ENCODE measurements around the gene IRF5.
"Not testable (repeated sequence)": the region's sequence is repeated elsewhere in the genome, so short reads cannot be mapped to it uniquely, and the experiment has no call there.

The IRF5 gene

DNA sequence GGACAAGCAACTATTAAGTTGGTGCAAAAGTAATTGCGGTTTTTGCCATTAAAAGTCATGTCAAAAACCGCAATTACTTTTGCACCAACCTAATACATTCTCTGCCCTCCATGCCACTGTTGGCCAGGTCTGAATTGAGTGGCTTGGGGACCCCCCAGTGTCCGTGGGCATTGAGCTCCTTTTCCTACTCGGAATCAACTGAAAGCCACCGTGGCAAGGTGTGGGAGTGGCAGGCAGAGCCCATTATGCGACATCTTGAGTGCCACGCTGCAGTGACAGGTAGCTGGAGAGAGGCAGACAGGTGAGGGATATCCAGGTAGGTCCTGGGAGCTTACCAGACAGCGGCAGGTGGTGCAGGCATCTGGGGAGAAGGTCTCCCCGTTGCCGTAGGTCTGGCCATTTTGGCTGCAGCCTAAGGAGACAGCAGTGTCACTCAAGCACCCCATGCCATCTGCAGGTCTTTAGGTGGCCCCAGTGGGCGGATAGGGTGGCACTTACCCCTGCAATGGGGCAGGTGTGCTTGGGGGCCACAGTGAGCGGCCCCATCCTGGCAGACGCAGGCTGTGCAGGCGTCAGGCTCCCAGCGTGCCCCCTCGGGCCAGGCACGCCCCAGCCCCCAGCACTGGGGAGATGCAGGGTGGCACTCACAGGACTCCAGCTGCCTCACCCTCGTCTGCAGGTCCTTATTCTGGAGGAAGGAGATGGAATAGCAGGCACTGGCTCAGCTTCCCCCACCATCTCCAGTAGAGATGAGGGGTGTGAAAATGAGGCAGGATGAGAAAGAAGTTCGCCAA, 30.8 kb upstream of the IRF5 start:
- no peak for DNase-seq

DNA sequence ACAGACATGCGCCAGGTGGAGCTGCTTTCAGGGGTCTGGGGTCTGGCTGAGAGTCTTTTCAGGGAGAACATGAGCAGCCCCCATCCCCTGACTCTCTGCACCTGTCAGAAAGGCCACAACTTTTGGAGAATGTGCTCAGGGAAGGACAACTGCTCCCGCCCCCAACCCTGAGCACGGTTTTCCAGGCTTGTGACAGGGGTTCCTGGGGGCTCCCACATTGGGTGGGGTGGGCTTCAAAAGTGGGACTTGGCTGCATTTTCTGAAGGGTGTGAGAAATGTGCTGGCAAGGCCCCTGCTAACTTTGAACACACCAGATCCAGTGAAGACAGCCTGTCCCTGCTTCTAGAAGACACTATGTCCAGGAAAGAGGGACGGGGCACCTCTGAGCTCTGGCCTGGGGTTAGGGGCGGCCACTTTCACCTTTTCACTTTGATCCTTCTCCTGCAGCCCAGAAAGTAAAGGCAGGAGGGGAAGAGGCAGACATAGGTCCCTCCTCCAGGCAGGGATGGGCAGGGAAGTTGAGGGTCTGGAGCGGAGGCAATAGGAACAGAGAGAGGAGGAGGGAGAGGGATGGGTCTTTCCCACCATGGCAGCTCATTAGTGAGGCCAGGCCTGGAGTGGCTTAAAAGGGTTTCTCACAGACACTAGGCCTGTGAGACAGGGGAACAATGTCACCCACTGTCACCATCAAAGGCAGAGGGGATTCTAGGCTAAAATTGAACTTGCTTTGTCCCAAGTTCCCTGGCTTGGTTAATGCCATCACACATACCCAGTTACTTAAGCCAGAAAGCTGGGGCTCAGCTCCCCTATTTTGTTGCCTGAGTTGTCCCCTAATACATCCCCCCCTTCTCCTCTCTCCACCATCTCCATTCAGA, 28.7 kb upstream of the IRF5 start:
- no peak for DNase-seq

DNA sequence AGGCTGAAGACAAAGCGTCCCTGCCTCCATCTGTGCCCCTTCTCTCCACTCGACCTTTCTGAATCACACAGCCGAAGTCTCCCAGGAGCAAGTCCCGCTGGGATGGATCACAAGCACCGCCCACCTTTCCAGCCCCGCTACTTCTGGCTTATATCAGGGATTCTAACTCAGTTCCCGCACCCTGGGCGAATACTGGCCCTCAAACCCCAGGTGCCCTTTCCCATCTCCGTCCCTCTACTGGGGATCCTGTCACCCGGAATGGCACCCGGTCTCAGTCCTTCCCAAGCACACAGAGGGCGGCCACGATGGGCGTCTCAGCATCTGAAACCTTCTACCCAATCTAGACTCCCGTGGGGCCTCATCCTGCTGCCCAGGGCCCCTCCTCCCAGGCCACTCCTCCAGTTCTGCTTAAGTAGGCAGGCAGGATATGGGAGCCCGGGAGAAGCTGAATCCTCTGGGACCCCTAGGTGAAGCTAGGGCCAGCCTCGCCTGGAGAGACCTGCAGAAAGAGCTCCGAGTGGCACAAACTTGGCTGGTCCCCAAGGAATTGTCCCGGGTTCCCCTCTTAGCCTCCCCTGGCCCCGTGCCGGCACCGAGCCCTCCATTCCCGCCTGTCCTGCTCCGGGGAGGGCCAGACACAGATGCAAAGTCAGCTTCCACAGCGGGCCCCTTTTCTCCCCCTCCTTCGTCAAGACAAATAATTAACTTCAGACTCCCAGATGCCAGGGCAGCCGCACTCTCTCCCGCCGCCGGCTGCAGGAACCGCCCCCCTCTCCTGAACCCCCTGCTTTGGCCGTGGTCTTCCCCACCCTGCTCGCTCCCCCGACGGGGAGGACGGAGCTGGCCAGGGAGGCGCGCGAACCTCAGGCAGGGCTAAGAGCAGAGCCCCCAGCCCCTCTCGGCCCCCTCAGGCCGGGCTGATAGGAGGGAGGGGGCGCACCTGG, 27.8 kb upstream of the IRF5 start:
- peak; percentile 78 to 79 for DNase-seq

DNA sequence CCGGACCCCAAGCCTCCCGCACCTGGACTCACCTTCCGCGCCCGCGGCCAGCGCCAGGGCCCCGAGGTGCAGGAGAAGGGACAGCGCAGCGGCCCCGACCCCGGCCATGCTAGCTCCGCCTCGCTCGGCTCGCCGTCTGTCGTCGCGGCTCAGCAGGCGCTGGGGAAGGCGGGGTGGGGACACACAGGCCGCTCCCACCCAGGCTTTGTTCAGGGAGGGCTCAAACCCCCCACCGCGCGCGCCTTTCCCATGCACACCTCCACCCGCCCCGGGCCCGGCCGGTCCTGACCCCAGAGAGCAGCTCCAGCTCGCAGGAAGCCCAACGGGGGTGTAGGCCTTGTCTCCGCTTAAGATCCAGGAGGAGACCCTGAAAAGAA, 27.2 kb upstream of the IRF5 start, which contains the start of gene KCP:
TSS of gene KCP (minus strand) at position 141 of the 377 bp plus-strand sequence. CDS start at position 108, 33 bp downstream.
- peak in 1 of 2 experiments; percentile 15 for DNase-seq

DNA sequence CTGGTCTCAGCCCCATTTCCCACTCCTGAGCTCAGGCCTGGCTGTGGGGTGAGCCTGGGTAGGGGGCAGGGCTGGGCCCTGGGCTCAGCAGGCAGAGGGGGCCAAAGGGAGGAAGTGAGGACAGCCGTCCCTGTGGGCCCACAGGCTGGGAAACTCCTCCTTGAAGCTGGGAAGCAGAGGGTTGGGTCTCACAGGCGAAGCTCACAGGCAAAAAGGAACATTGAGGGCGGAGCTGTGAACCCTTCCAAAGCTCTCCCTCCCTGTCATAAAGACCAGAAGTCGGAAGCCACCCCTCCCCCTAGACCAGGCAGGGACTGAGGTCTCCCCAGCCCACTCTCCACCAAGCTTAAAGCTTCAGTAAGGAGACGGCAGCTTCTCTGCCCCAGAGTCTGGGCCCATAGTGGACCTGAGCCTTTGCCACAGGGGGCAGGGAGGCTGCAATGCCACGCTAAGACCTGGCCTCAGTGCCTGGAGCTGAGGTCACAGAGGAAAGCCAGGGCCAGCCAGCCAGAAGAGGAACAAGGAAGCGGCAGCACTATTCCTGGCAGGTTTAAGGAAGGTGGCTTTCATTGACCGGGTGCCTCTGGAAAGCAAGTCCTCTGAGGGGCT, 26.2 kb upstream of the IRF5 start:
- no peak for DNase-seq

DNA sequence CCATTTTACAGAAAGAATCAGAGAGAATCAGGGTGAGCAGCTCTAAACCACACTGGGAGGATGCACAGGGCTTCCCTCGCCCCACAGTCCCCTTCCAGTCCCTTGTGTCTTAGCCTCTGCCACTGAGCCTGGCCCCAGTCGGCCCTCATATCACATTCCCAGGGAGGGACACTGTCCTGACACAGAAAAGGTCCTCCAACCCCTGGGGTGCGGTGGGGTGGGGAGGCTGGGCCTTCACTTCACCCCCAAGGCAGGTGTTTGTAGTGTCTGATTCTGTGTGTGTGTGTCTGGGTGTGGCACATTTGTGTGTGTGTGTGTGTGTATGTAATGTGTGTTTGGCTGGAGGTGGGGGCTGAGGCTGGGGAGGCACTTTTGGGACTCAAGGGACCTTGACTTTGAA, 25.4 kb upstream of the IRF5 start:
- DNase-seq: no peak

DNA sequence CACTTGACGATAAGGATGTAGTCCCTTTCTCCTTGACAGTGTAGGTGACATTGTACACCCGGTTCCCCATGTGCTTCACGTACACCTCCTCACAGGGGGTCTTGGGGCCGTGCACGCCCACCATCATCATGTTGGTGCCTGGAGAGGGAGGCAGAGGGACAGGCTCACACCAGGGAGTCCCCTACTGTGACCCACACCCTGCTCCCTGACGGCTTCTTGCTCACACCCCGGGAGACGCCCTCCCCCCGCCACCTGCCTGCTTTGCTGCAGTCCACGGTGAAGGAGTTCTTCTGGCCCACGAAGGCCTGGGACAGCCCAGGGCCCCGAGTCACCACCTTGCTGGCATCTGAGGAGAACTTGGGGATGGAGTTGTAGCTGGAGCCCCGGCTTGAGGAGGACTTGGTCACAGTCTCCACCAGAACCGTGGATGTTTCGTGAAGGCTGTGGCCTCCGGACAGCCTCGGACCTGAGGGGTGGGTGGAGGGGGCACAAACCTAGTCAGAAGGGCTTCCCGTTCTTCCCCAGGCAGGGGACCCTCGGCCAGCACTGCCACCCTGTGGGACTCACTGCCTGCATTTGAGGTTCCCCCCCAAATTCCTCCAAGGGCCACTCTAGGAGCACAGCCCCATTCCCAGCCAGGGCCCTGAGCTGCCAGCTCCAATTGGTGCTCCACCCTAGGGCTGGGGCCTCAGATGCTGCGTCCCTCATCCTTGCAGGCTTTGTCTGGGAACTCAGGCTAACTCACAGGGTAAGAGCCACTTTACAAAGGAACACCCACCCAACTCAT, 24.8 kb upstream of the IRF5 start:
- not testable (repeated sequence) for DNase-seq

DNA sequence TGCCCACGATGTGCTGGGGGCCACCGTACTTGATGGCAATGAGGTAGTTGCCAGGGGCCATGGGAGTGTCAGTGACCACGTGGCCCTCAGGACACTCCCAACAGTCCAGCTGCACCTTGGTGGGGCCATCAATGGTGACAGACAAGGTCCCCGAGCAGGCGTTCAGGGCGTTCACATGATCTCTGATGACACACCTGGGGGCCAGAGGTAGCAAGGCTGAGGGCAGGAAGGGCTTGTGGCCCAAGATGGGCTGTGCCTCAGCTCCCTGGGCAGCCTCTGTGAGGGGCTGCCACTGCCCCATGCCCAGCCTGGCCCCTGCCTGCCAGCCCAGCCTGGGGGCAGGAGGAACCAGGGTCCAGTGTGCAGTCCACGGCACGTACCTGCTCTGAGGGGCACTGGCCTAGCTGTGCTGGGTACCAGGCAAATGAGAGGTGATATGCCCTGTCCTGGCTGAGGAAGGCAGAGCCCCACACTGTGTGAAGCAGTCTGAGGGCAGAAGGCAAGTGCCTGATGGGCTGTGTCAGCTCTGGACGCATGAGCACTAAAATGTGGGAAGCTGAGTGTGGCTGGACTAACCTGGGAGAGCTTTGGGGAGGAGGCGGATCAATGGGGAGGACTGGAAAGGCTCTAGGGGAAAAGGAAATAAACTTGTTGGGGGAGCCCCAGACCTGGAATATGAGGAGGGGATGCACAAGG, 23.7 kb upstream of the IRF5 start:
- no peak for DNase-seq

DNA sequence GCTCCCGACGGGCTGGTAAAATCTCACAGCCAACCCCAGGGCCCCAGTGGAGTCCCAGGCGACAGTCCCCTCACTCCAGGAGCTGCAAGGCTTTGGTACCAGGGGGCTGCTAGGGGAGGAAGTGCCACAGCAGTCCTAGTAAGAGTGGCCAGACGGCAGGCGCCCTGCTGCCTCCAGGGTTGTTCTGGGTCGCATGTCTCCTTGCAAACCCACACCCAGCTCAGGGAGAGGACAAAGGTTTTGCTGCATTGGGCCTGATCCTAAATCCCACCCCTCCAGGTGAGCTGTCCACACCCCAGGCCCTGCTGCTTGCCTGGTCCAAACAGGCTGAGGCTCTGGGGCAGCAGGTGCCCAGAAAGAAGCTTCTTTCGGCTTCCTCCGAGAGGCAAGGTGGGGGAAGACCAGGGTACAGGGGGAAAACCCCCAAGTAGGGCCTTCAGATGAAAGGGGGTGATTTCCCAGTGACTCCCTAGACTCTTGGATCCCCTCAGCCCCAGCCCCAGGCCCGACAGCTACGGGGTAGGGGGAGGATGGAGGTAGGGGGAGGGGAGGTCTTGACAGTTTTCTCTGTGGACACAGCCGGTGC, 23.1 kb upstream of the IRF5 start:
- DNase-seq: peak in 1 of 2 experiments; percentile 9

DNA sequence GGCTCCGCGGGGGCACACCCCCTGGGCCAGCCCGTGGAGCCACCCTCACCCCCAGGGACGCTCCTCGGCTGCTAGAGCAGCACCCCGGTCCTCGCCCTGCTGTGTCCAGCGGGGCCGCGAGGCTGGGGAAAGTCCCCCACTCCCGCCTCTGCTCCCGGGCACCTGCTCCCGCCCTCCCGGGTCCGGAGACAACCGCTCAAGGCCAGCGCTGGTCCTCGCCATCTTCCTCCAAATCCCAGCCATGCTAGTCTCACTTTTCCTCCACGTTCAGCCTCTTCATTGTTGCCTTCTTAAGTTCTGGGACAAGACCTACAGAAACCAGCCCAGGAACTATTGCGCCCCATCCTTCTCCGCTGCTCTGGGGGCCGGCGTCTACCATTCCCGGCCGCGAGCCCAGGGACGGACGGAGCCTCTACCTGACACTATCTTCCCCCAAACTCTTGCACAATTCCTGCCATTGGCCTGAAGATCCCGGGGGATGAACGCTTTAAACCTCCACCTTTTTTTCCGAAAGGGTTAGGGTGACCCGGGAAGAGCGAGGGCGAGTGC, 22.4 kb upstream of the IRF5 start:
- no peak for DNase-seq

DNA sequence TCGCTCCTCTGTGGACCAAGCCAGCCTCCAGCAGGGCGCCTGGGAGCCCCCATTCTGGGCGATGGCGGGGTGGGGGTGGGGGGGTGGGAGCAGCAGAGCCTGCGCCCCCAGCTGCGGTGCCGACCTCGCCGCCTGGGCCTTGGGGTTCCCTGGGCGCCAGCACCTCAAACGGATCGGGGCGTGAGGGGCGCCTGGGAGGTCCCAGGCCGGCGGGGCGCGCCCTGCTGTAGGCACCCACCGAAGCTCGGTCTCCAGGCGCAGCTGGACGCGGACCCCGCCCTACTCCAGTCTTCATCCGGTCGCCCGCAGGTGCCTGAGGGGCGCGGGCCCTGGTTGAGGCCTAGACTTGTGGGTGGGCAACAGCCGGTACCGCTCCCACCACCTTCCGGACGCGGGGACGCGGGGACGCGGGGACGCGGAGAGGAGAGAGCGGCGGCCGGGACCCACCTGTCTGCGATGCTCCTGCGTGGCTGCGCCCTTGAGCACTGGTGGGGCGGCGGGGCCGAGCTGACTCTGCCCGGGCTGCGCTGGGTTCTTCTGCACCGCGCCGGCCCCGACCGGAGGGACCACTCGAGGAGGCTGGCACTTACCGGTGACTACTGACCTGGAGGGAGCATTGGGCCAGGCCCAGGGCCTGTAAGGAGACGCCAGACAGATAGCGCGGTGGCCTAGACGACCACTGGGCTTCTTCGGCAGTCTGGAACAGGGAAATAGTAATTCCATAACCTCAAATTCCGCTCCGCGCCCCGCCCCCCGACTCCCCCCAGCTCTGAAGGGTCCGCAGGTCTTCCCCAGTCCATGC, 21.7 kb upstream of the IRF5 start:
- DNase-seq: no peak

DNA sequence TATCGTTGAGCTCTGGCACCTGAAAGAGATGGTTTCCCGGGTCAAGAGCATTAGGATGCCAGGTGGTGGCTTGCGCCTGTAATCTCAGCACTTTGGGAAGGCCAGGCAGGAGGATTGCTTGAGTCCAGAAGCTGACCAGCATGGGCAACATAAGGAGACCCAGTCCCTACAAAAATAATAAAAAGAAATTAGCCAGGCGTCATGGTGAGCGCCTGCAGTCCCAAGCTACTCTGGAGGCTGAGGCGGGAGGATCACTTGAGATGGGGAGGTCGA, 21.1 kb upstream of the IRF5 start:
- DNase-seq: no peak

DNA sequence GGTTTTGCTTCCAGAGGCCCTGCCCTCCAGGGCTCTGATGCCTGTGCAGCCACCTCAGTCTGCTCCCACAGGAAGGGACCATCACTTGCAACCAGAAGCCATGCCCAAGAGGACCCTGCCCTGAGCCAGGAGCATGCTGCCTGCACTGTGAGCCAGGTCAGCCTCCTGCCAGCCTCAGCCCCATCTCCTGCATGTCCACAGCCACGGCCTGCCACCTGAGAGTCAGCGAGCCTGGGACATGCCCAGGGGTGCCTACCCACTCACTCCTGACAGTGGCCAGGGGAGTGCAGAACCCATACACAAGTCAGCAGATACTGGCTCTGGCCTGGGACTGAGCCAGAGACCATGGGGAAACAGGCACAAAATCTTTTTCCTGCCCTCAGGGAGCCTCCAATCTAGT, 20.6 kb upstream of the IRF5 start:
- DNase-seq: no peak

DNA sequence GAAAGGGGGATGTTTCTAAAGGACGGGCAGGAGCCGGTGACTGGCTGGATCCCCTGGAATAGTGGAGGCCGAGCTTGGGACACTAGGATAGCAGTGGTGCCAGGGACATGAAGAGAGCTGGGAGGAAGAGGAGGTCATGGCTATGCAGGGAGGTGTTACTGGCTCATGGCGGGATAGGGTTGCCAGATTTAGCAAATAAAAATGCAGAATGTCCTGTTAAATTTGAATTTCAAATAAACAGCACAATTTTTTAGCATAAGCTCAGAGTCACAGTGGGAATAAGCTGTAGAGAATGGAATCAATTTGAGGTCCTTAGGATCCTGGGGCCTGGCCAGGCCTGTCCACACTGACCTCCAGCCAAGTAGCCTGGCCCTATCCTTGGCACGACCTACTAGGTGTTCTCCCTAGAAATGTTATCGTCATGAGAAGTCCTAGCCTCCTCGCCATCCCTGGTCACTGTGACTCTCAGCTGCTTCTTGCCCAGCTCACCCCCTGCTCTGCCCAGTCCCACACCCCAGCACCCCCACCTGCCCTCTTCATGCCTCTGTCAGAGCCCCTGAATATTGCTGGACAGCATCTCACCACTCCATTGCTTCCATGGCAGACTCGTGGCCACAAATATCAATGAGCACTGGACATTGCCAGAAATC, 19.6 kb upstream of the IRF5 start:
- no peak for DNase-seq

DNA sequence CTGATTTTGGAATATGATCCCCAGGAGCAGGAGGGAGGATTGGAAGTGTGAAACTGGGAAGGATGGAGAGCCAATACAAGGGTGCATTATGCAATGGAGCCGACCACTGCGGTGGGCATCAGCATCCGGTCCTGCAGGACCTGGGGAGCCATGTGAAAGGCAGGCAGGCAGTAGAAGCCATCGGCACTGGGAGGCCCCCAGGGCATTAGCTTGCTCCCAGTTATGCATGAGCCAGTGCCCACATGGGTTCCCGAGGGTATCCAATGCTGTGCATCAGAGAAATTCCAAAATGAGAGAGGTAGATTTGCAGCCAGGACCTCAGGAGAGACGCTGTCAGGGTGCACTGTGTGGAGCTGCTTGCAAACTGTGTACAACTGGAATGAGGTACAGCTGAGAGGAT, 18.5 kb upstream of the IRF5 start:
- DNase-seq: peak in 1 of 2 experiments; percentile 25

DNA sequence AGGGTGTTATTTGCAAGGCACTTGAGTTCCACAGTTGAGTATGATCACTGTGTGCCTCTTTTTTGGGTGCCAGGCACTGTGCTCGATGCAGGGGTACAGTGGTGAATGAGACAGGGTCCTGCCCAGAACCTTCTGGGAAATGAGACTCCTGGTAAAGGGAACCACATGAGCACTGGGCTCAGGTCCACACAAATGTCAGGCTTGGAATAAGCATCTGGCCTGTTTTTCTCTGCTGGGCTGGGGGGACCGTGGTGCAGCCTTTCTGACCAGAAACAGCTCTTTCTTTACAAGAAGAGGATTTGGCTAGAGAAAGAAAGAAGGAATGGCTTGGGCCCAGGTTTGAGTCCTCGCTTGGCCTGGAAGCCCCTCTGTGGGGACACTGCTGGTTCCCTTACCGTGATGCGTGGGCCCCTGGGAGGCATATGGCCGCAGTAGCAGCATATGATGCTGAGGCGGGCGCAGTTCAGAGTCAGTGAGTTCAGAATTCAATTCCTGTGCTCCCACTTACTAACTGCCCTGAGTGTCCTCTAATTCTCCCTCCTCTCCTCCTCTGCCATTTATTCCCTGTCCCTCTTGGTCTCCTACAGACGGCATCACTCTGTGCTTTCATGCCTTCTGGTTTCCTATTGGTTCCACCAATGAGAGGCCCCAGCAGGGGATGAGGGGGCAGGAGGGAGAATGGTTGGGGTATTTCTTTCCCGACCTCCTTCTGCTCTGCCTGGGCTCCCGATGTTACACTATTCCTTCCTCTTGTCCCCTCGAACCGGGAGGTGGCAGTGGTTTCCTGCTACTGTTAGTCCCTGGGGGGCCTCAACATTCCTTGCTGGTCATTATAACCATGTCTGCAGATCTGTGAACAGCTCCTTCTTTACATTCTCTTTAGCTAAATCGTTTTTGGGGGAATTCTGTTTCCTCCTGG, 17.6 kb upstream of the IRF5 start:
- DNase-seq: peak; percentile 16 to 48

DNA sequence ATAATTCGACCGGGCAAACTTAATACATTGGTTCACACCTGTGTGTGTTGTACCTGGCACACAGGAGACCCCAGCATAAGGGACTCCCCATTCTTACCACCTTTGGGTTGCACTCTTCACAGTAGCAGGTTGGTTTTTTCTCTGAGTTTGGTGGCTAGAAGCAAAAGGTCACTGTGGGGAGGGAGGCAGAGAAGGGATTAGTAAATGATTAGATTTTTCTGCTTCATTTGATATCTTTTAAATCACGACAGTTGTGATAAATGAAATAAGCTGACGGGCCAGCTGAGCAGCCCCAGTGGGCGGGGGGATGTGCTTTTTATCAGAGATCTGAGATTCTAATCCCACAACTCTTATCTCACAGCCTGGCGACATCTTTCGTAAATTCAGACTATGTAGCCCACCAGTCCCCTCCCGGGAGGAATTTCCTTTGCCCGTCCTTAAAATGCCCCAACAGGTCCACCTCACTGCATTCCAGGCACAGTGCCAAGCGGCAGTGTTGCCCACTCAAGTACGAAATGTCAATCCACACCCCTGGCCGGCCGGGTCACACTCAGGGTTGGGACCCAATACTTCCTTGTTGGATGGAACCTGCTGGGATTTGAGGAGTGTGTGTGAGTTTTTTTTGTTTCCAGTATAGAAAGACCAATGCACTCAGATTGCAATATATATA, 16.7 kb upstream of the IRF5 start:
- no peak for DNase-seq
